ENCODE results near the gene UBE2M.
"Not testable (repeated sequence)": the region's sequence is repeated elsewhere in the genome, so short reads cannot be mapped to it uniquely, and the experiment has no call there.

Gene UBE2M

DNA sequence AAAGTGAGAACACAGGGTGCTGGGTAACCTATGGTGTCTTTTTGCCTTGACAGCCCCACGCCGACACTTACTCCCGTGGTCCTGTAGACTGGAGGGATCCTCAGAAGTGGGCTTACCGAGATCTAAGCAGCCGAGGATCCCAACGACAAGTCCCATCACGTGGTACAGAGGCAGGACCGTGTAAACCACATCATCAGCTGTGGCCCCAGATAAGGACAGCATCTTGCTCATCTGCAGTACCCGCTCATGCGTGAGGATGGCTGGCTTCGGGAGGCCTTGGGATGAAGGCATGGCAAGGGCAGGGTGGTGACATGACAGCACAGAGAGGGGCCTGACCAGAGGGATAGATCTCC, 48.7 kb downstream of the UBE2M start:
- TF ChIP-seq, protein P1, sequence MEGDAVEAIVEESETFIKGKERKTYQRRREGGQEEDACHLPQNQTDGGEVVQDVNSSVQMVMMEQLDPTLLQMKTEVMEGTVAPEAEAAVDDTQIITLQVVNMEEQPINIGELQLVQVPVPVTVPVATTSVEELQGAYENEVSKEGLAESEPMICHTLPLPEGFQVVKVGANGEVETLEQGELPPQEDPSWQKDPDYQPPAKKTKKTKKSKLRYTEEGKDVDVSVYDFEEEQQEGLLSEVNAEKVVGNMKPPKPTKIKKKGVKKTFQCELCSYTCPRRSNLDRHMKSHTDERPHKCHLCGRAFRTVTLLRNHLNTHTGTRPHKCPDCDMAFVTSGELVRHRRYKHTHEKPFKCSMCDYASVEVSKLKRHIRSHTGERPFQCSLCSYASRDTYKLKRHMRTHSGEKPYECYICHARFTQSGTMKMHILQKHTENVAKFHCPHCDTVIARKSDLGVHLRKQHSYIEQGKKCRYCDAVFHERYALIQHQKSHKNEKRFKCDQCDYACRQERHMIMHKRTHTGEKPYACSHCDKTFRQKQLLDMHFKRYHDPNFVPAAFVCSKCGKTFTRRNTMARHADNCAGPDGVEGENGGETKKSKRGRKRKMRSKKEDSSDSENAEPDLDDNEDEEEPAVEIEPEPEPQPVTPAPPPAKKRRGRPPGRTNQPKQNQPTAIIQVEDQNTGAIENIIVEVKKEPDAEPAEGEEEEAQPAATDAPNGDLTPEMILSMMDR (IDR thresholded peaks at IDR 0.05), result no peak
- no peaks in the 10 kb centered on the region for H3K36me3 ChIP-seq (ENCODE audit: control insufficient read depth, insufficient read depth, low read length)

DNA sequence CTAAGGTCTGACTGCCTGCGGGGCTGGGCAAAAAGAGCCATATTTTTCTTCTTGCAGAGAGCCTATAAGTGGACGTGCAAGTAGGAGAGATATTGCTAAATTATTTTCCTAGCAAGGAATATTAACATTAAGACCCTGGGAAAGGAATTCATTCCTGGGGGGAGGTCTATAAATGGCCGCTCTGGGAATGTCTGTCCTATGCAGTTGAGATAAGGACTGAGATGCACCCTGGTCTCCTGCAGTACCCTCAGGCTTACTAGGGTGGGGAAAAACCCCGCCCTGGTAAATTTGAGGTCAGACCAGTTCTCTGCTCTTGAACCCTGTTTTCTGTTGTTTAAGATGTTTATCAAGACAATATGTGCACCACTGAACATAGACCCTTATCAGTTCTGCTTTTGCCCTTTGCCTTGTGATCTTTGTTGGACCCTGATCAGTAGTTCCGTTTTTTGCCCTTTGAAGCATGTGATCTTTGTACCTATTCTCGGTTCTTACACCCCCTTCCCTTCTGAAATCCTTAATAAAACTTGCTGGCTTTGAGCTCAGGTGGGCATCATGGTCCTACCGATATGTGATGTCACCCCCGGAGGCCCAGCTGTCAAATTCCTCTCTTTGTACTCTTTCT, 50.7 kb downstream of the UBE2M start:
- not testable (repeated sequence) for H2AFZ ChIP-seq; H3K4me3 ChIP-seq (ENCODE audit: low read depth, low read length); H3K9me3 ChIP-seq (ENCODE audit: control insufficient read depth, low read length); H3K9ac ChIP-seq; H3K27me3 ChIP-seq (ENCODE audit: control insufficient read depth, insufficient read depth, low read length); H3K27ac ChIP-seq; H3K4me1 ChIP-seq; H3K36me3 ChIP-seq (ENCODE audit: control insufficient read depth, insufficient read depth, low read length); H3K4me2 ChIP-seq (ENCODE audit: low read length); H3K79me2 ChIP-seq

More for the DNA sequence above, 48.7 kb downstream of the UBE2M start:
- Histone ChIP-seq H3K9ac (no peak overlapping the region), H3K27me3 (ENCODE audit: control insufficient read depth, insufficient read depth, low read length) (no peaks in the 10 kb centered on the region), H3K4me1 (peaks cover 4% of the 10 kb centered on the region), H3K79me2 (peaks cover 4% of the 10 kb centered on the region), H3K4me3 (ENCODE audit: low read depth, low read length) (no peak overlapping the region), H3K27ac (no peak overlapping the region), H3K4me2 (ENCODE audit: low read length) (no peak overlapping the region), H2AFZ (no peak overlapping the region), H3K9me3 (ENCODE audit: control insufficient read depth, low read length) (no peaks in the 10 kb centered on the region)
